Naive thymus-derived CD4-positive, alpha-beta T cell (primary cell): ENCODE data around the gene MMP20. TPM values are rescaled to one million over a fixed set of nuclear protein-coding genes. Genes with fewer than 3 reads are reported as not detected.

Experiments used
- ATAC-seq: fragments of 150-1000 bp; cut with Tn5 transposase; 2 replicates; pipeline ENCODE4 v1.10.0; 2021; ENCODE audit warnings: mild to moderate bottlenecking, moderate library complexity
- CTCF ChIA-PET: fragments of 350-600 bp; sonication (Branson Sonifier 250); formaldehyde crosslinking; loops from one replicate; lab custom pipeline; 2021; ENCODE audit warnings: antibody characterized with exemption; lab: Charles Lee
- POLR2A ChIA-PET: fragments of 350-600 bp; sonication (Branson Sonifier 250); formaldehyde crosslinking; loops from one replicate; lab custom pipeline; 2021; ENCODE audit warnings: antibody characterized with exemption, inconsistent platforms; lab: Charles Lee
- DNase-seq, 9 donors: peaks; one replicate each; pipeline versions ENCODE4 v3.0.0 to v3.0.0-alpha.2; 2020 to 2022; ENCODE audit warnings: mixed read lengths in 1 of 9
- H3K27ac ChIP-seq: one replicate; pipeline ENCODE4 v1.7.0; 2013; ENCODE audit warnings: mild to moderate bottlenecking, low read depth, low read length, moderate library complexity
- H3K27me3 ChIP-seq, 2 donors: one replicate each; pipeline ENCODE4 v1.7.0; 2013; ENCODE audit warnings: low read length in 2 of 2, mild to moderate bottlenecking in 2 of 2, moderate library complexity in 2 of 2; ENCODE audit not compliant: control insufficient read depth in 2 of 2, insufficient read depth in 2 of 2
- H3K36me3 ChIP-seq, 3 experiments: 1 replicate in 2 of 3; 2 replicates in 1 of 3; pipeline ENCODE4 v1.7.0; 2013; ENCODE audit warnings: low read length in 3 of 3, mild to moderate bottlenecking in 3 of 3, moderate library complexity in 1 of 3; ENCODE audit not compliant: insufficient read depth in 3 of 3, control insufficient read depth in 2 of 3
- H3K4me1 ChIP-seq, 2 donors: one replicate each; pipeline ENCODE4 v1.7.0; 2013; ENCODE audit warnings: low read length in 2 of 2, mild to moderate bottlenecking in 2 of 2, moderate library complexity in 1 of 2; ENCODE audit not compliant: control insufficient read depth in 2 of 2, insufficient read depth in 2 of 2
- H3K4me3 ChIP-seq: 2 replicates; pipeline ENCODE4 v1.7.0; 2013; ENCODE audit warnings: mild to moderate bottlenecking, low read length
- H3K9me3 ChIP-seq, 3 experiments: 1 replicate in 2 of 3; 2 replicates in 1 of 3; pipeline ENCODE4 v1.7.0; 2013; ENCODE audit warnings: low read length in 3 of 3; ENCODE audit not compliant: control insufficient read depth in 2 of 3
- H3K27ac Mint-ChIP-seq, 9 donors: one replicate each; pipeline ENCODE4 v1.8.0; 2020 to 2022; ENCODE audit warnings: mixed read lengths in 9 of 9, mild to moderate bottlenecking in 8 of 9, moderate library complexity in 5 of 9, inconsistent platforms in 2 of 9
- H3K27me3 Mint-ChIP-seq, 5 donors: one replicate each; pipeline ENCODE4 v1.8.0; 2021 to 2022; ENCODE audit warnings: mixed read lengths in 5 of 5, mild to moderate bottlenecking in 1 of 5
- H3K36me3 Mint-ChIP-seq, 5 donors: one replicate each; pipeline ENCODE4 v1.8.0; 2020 to 2022; ENCODE audit warnings: mixed read lengths in 5 of 5, mild to moderate bottlenecking in 3 of 5, inconsistent platforms in 1 of 5
- H3K4me1 Mint-ChIP-seq, 7 donors: one replicate each; pipeline ENCODE4 v1.8.0; 2020 to 2022; ENCODE audit warnings: mixed read lengths in 7 of 7, mild to moderate bottlenecking in 3 of 7, inconsistent platforms in 1 of 7
- H3K4me3 Mint-ChIP-seq, 10 donors: one replicate each; pipeline ENCODE4 v1.8.0; 2020 to 2022; ENCODE audit warnings: mild to moderate bottlenecking in 10 of 10, mixed read lengths in 10 of 10, moderate library complexity in 6 of 10, inconsistent platforms in 2 of 10
- H3K9me3 Mint-ChIP-seq, 11 donors: one replicate each; pipeline ENCODE4 v1.8.0; 2020 to 2022; ENCODE audit warnings: mixed read lengths in 11 of 11, mild to moderate bottlenecking in 4 of 11, inconsistent platforms in 1 of 11, moderate library complexity in 1 of 11
- intact Hi-C, 2 donors: fragments of 100-400 bp; cut with micrococcal nuclease; formaldehyde crosslinking; loops; one replicate each; pipeline ENCODE4 v1.15.1; 2023
- polyA plus RNA-seq, 2 donors: library from polyadenylated mRNA; unstranded; fragments of 300-500 nt; fragmentation: Illumina TruSeq; gene quantifications; one replicate each; pipeline ENCODE4 v1.2.3, GENCODE V29; 2021
- total RNA-seq, 6 experiments: library from RNA in 5 of 6; stranded (reverse) in 5 of 6; gene quantifications; 1 replicate in 5 of 6; 2 replicates in 1 of 6; pipeline ENCODE4 v1.2.3 and lab custom pipeline; 2021 to 2026

Gene MMP20
- total and polyA plus RNA-seq, 7 experiments from 2014 or later = not detected

GRCh38 chr11:102573851-102574250, 51.3 kb downstream of the MMP20 start:
- H3K4me1 Mint-ChIP-seq = peaks cover 11 to 31% (median 23%) of the 10 kb centered on the region in 7 donors
- Histone ChIP-seq H3K27me3 (no peaks in the 10 kb centered on the region), H3K4me3 (no peak overlapping the region), H3K36me3 (no peaks in the 10 kb centered on the region), H3K4me1 (peaks cover 16 to 19% of the 10 kb centered on the region in 2 donors), H3K9me3 (no peaks in the 10 kb centered on the region), H3K27ac (no peak overlapping the region)
- no peak for DNase-seq
- intact Hi-C loops = no loop called here
- ChIA-PET CTCF (no interaction called here), POLR2A (no interaction called here)
- no peak for ATAC-seq
- H3K9me3 Mint-ChIP-seq = peaks cover 0 to 25% (median 5%) of the 10 kb centered on the region in 11 donors
- H3K4me3 Mint-ChIP-seq = no peak overlapping the region
- peaks cover 7 to 28% (median 9%) of the 10 kb centered on the region in 5 donors for H3K36me3 Mint-ChIP-seq
- H3K27me3 Mint-ChIP-seq = peaks cover 0 to 9% (median 0%) of the 10 kb centered on the region in 5 donors
- H3K27ac Mint-ChIP-seq = no peak overlapping the region

- H3K4me3 ChIP-seq = no peak overlapping the region
- CTCF ChIA-PET = no interaction called here
- peaks cover 0 to 4% (median 0%) of the 10 kb centered on the region in 3 experiments for H3K9me3 ChIP-seq
- no peak overlapping the region for H3K27ac ChIP-seq
- no peak overlapping the region for H3K27ac Mint-ChIP-seq
- H3K9me3 Mint-ChIP-seq = peaks cover 2 to 32% (median 10%) of the 10 kb centered on the region in 11 donors
- no peaks in the 10 kb centered on the region for H3K36me3 ChIP-seq
- ATAC-seq (no peak), DNase-seq (no peak)
- H3K36me3 Mint-ChIP-seq = peaks cover 7 to 37% (median 10%) of the 10 kb centered on the region in 5 donors
- peaks cover 0 to 9% (median 0%) of the 10 kb centered on the region in 5 donors for H3K27me3 Mint-ChIP-seq
- intact Hi-C loops = no loop called here
- no peak overlapping the region for H3K4me3 Mint-ChIP-seq
- peaks cover 16 to 19% of the 10 kb centered on the region in 2 donors for H3K4me1 ChIP-seq
- POLR2A ChIA-PET = no interaction called here
- peaks cover 11 to 25% (median 21%) of the 10 kb centered on the region in 7 donors for H3K4me1 Mint-ChIP-seq
- H3K27me3 ChIP-seq = no peaks in the 10 kb centered on the region
Observed at GRCh38 chr11:102572554-102573220, 52.4 kb downstream of the MMP20 start.

- Mint-ChIP-seq H3K36me3 (peaks cover 7 to 41% (median 12%) of the 10 kb centered on the region in 5 donors), H3K4me3 (no peak overlapping the region), H3K4me1 (peaks cover 0 to 4% (median 0%) of the 10 kb centered on the region in 7 donors), H3K9me3 (peaks cover 0 to 37% (median 13%) of the 10 kb centered on the region in 11 donors), H3K27ac (no peak overlapping the region), H3K27me3 (peaks cover 0 to 9% (median 0%) of the 10 kb centered on the region in 5 donors)
- DNase-seq (no peak), ATAC-seq (no peak)
- POLR2A ChIA-PET = no interaction called here
- H3K4me1 ChIP-seq = no peaks in the 10 kb centered on the region
- CTCF ChIA-PET = no interaction called here
- no peak overlapping the region for H3K27ac ChIP-seq
- intact Hi-C loops = no loop called here
- H3K4me3 ChIP-seq = no peak overlapping the region
- peaks cover 0 to 4% (median 0%) of the 10 kb centered on the region in 3 experiments for H3K9me3 ChIP-seq
- no peaks in the 10 kb centered on the region for H3K27me3 ChIP-seq
- no peaks in the 10 kb centered on the region for H3K36me3 ChIP-seq
Observed at GRCh38 chr11:102568851-102569250, 56.3 kb downstream of the MMP20 start.

- Histone ChIP-seq H3K27ac (no peak overlapping the region), H3K36me3 (no peaks in the 10 kb centered on the region), H3K9me3 (peaks cover 0 to 4% (median 0%) of the 10 kb centered on the region in 3 experiments), H3K4me1 (peaks cover 7 to 8% of the 10 kb centered on the region in 2 donors), H3K27me3 (no peaks in the 10 kb centered on the region), H3K4me3 (no peak overlapping the region)
- H3K27ac Mint-ChIP-seq = no peak overlapping the region
- peaks cover 0 to 37% (median 12%) of the 10 kb centered on the region in 11 donors for H3K9me3 Mint-ChIP-seq
- CTCF ChIA-PET = no interaction called here
- ATAC-seq (no peak), DNase-seq (no peak)
- H3K4me1 Mint-ChIP-seq = peaks cover 13 to 27% (median 24%) of the 10 kb centered on the region in 7 donors
- POLR2A ChIA-PET = no interaction called here
- H3K27me3 Mint-ChIP-seq = peaks cover 0 to 5% (median 0%) of the 10 kb centered on the region in 5 donors
- intact Hi-C loops = no loop called here
- peaks cover 7 to 34% (median 7%) of the 10 kb centered on the region in 5 donors for H3K36me3 Mint-ChIP-seq
- H3K4me3 Mint-ChIP-seq = no peak overlapping the region
Observed at GRCh38 chr11:102566112-102566511, 59.0 kb downstream of the MMP20 start.

GRCh38 chr11:102564110-102564509, 61.0 kb downstream of the MMP20 start:
- H3K9me3 ChIP-seq = peaks cover 0 to 4% (median 0%) of the 10 kb centered on the region in 3 experiments

GRCh38 chr11:102561636-102562035, 63.5 kb downstream of the MMP20 start:
- Histone ChIP-seq H3K27ac (no peak overlapping the region), H3K4me3 (no peak overlapping the region), H3K4me1 (peaks cover 21 to 28% of the 10 kb centered on the region in 2 donors), H3K36me3 (no peaks in the 10 kb centered on the region), H3K27me3 (no peaks in the 10 kb centered on the region), H3K9me3 (no peaks in the 10 kb centered on the region)
- Mint-ChIP-seq H3K36me3 (peaks cover 0 to 13% (median 0%) of the 10 kb centered on the region in 5 donors), H3K9me3 (peaks cover 0 to 8% (median 2%) of the 10 kb centered on the region in 11 donors), H3K4me3 (peak overlapping the region in 9 of 10 donors; percentile 12 to 79 (median 62)), H3K27me3 (peaks cover 0 to under 1% (median 0%) of the 10 kb centered on the region in 5 donors), H3K4me1 (peaks cover 27 to 50% (median 45%) of the 10 kb centered on the region in 7 donors), H3K27ac (peak overlapping the region; percentile 14 to 88 (median 60))
- no peak for DNase-seq
- POLR2A ChIA-PET = no interaction called here
- ATAC-seq = no peak
- intact Hi-C loops = loop anchor here in 1 of 2 donors (5.0 kb wide), 5 partner anchors 36 to 244 kb away; partner anchors contain the start of genes BIRC2, BIRC3 and TMEM123
- CTCF ChIA-PET = no interaction called here

More at GRCh38 chr11:102564110-102564509, 61.0 kb downstream of the MMP20 start:
- Histone ChIP-seq H3K4me1 (peaks cover 21 to 26% of the 10 kb centered on the region in 2 donors), H3K27me3 (no peaks in the 10 kb centered on the region), H3K4me3 (no peak overlapping the region), H3K27ac (no peak overlapping the region), H3K36me3 (no peaks in the 10 kb centered on the region)
- intact Hi-C loops = loop anchor here in 1 of 2 donors (5.0 kb wide), 5 partner anchors 33 to 247 kb away; partner anchors contain the start of genes BIRC2, BIRC3 and TMEM123
- Mint-ChIP-seq H3K4me1 (peaks cover 26 to 47% (median 43%) of the 10 kb centered on the region in 7 donors), H3K4me3 (no peak overlapping the region), H3K27ac (no peak overlapping the region), H3K27me3 (peaks cover 0 to 3% (median 0%) of the 10 kb centered on the region in 5 donors), H3K9me3 (peaks cover 0 to 30% (median 11%) of the 10 kb centered on the region in 11 donors), H3K36me3 (peaks cover 1 to 27% (median 7%) of the 10 kb centered on the region in 5 donors)
- ATAC-seq (peak; percentile 42), DNase-seq (no peak)
- ChIA-PET POLR2A (no interaction called here), CTCF (interaction anchor here (0.8 kb wide), 1 partner anchor 14 kb away, joined by 3 read pairs; no protein-coding TSS in a partner anchor)
